ENCODE results near the gene RABEPK.

- no peak for TF ChIP-seq EZH2phosphoT487 (IDR thresholded peaks at IDR 0.05; ENCODE audit: insufficient read depth, low read depth)
- TF ChIP-seq EZH2 (IDR thresholded peaks at IDR 0.05; ENCODE audit: insufficient read depth, poor library complexity, severe bottlenecking), result no peak
These were observed 10.7 kb upstream of the RABEPK start, which contains the start of gene PPP6C for GRCh38 chr9:125189361-125190289.
